ENCODE results near the gene B3GNT3.

DNA sequence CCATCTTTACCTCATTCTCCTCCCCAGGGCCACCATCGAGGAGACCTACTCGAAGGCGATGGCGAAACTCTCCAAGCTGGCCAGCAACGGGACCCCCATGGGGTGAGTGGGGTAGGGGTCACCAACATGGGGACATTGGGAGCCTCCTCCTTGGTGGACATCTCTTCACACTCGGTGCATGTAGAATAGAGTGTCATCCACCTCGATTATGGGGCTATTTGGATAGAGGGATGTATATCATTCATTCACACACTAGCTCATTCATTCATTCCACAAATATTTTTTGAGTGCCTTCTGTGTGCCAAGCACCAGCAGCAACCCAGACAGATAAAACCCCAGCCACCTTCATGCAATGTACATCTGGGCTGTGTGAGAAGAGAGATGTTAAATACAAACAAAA lies 30.6 kb upstream of the B3GNT3 start:
- TF ChIP-seq POLR2A (IDR thresholded peaks at IDR 0.05; ENCODE audit: extremely low read depth, insufficient read length) (no peak), CTCF (IDR thresholded peaks at IDR 0.05; ENCODE audit: low read depth, low read length) (no peak), MAX (IDR thresholded peaks at IDR 0.05; ENCODE audit: low read depth, low read length) (no peak)

Measured in NB4 (cell line).